ENCODE data around the gene MYO5C. TPM values are rescaled to one million over a fixed set of nuclear protein-coding genes. Genes with fewer than 3 reads are reported as not detected.

MYO5C gene
- total RNA-seq, 2 donors from 2014 or later: 3.0 to 18.4 TPM

GRCh38 chr15:52159645-52160044 lies 136.0 kb downstream of the MYO5C start:
- Histone ChIP-seq H3K36me3 (no peaks in the 10 kb centered on the region), H3K27ac (no peak overlapping the region), H3K27me3 (replicated peaks; ENCODE audit: insufficient read depth) (no peaks in the 10 kb centered on the region), H3K4me3 (no peak overlapping the region), H3K9me3 (no peaks in the 10 kb centered on the region), H3K4me1 (ENCODE audit: control insufficient read depth in 1 of 2, low read depth in 2 of 2) (no peaks in the 10 kb centered on the region)
- TF ChIP-seq CTCF (IDR thresholded peaks at IDR 0.05): no peak
- no peak for ATAC-seq (ENCODE audit: insufficient number of reproducible peaks, low FRiP score, low read depth)
- DNase-seq (ENCODE audit: low spot score): no peak

- no peak for TF ChIP-seq CTCF (IDR thresholded peaks at IDR 0.05)
- Histone ChIP-seq H3K27ac (no peak overlapping the region), H3K4me1 (ENCODE audit: control insufficient read depth in 1 of 2, low read depth in 2 of 2) (no peaks in the 10 kb centered on the region), H3K9me3 (no peaks in the 10 kb centered on the region), H3K4me3 (no peak overlapping the region), H3K36me3 (no peaks in the 10 kb centered on the region), H3K27me3 (replicated peaks; ENCODE audit: insufficient read depth) (no peaks in the 10 kb centered on the region)
- ATAC-seq (ENCODE audit: insufficient number of reproducible peaks, low FRiP score, low read depth) (no peak), DNase-seq (ENCODE audit: low spot score) (no peak)
These were observed 137.4 kb downstream of the MYO5C start for GRCh38 chr15:52158084-52158765.

GRCh38 chr15:52155878-52156277 lies 139.7 kb downstream of the MYO5C start:
- Histone ChIP-seq H3K4me1 (ENCODE audit: control insufficient read depth in 1 of 2, low read depth in 2 of 2) (no peaks in the 10 kb centered on the region), H3K4me3 (no peak overlapping the region)

GRCh38 chr15:52154896-52155865 lies 140.4 kb downstream of the MYO5C start:
- ATAC-seq (ENCODE audit: insufficient number of reproducible peaks, low FRiP score, low read depth) (no peak), DNase-seq (ENCODE audit: low spot score) (no peak)
- peaks cover 6% of the 10 kb centered on the region for H3K36me3 ChIP-seq
- no peak overlapping the region for H3K27ac ChIP-seq
- H3K9me3 ChIP-seq: no peaks in the 10 kb centered on the region
- no peak overlapping the region for H3K4me3 ChIP-seq
- TF ChIP-seq CTCF (IDR thresholded peaks at IDR 0.05): no peak
- H3K27me3 ChIP-seq (replicated peaks; ENCODE audit: insufficient read depth): no peaks in the 10 kb centered on the region
- no peaks in the 10 kb centered on the region for H3K4me1 ChIP-seq (ENCODE audit: control insufficient read depth in 1 of 2, low read depth in 2 of 2)

More at GRCh38 chr15:52155878-52156277, 139.7 kb downstream of the MYO5C start:
- Histone ChIP-seq H3K9me3 (no peaks in the 10 kb centered on the region), H3K36me3 (peaks cover 5% of the 10 kb centered on the region), H3K27me3 (replicated peaks; ENCODE audit: insufficient read depth) (no peaks in the 10 kb centered on the region), H3K27ac (no peak overlapping the region)
- no peak for TF ChIP-seq CTCF (IDR thresholded peaks at IDR 0.05)
- no peak for ATAC-seq (ENCODE audit: insufficient number of reproducible peaks, low FRiP score, low read depth)
- DNase-seq (ENCODE audit: low spot score): no peak

Measured in thoracic aorta (tissue), 2 donors.